Spleen (tissue), 7 donors: ENCODE measurements around the gene ERBB4.
"Not testable (repeated sequence)": the region's sequence is repeated elsewhere in the genome, so short reads cannot be mapped to it uniquely, and the experiment has no call there.

Experiments
- POLR2A ChIP-seq, 3 donors: fragments of 450-650 bp; IDR thresholded peaks; one replicate each; pipeline ENCODE4 v1.5.1; 2017; ENCODE audit warnings: antibody characterized with exemption in 3 of 3, mild to moderate bottlenecking in 1 of 3
- TF ChIP-seq, protein P1 (sequence below), 11 experiments: fragments of 200-600 bp in 7 of 11; fragments of 450-650 bp in 4 of 11; sonication (generic) in 4 of 11; IDR thresholded peaks in 8 of 11; conservative IDR thresholded peaks in 3 of 11; 1 replicate in 7 of 11; 2 replicates in 4 of 11; pipeline versions ENCODE4 v1.4.0 to v1.8.0; 2016 to 2021; ENCODE audit warnings: antibody characterized with exemption in 11 of 11, inconsistent platforms in 4 of 11, mild to moderate bottlenecking in 1 of 11
- donor health status: DM: no; HTN: no; CAD: no; lungs with moderate emphysema.
- donor health status: DM: no; HTN: no; CAD: no.
- donor health status: DM: no; HTN: no; CAD: no.

DNA sequence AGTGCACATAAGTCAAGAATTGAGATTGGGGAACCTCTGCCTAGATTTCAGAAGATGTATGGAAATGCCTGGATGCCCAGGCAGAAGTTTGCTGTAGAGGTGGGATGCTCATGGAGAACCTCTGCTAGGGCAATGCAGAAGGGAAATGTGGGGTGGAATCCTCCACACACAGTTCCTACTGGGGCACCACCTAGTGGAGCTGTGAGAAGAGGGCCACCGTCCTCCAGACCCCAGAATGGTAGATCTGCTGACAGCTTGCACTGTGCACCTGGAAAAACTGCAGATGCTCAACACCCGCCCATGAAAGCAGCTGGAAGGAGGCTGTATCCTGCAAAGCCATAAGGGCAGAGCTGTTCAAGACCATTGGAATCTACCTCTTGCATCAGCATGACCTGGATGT lies 71.1 kb downstream of the ERBB4 start:
- TF ChIP-seq, protein P1, sequence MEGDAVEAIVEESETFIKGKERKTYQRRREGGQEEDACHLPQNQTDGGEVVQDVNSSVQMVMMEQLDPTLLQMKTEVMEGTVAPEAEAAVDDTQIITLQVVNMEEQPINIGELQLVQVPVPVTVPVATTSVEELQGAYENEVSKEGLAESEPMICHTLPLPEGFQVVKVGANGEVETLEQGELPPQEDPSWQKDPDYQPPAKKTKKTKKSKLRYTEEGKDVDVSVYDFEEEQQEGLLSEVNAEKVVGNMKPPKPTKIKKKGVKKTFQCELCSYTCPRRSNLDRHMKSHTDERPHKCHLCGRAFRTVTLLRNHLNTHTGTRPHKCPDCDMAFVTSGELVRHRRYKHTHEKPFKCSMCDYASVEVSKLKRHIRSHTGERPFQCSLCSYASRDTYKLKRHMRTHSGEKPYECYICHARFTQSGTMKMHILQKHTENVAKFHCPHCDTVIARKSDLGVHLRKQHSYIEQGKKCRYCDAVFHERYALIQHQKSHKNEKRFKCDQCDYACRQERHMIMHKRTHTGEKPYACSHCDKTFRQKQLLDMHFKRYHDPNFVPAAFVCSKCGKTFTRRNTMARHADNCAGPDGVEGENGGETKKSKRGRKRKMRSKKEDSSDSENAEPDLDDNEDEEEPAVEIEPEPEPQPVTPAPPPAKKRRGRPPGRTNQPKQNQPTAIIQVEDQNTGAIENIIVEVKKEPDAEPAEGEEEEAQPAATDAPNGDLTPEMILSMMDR (IDR thresholded peaks at IDR 0.05 in 8 of 11, conservative IDR thresholded peaks at IDR 0.05 in 3 of 11): not testable (repeated sequence)
- not testable (repeated sequence) for TF ChIP-seq POLR2A (IDR thresholded peaks at IDR 0.05)
